Retina (tissue), 1 donor: ENCODE data around the gene FGF22.
"Not testable (repeated sequence)": the region's sequence is repeated elsewhere in the genome, so short reads cannot be mapped to it uniquely, and the experiment has no call there.

ENCODE experiments used
- DNase-seq: peaks from one replicate; pipeline ENCODE4 v3.0.0-alpha.2; 2016

Gene FGF22

GRCh38 chr19:661427-662196 lies 21.9 kb downstream of the FGF22 start:
- no peak for DNase-seq

GRCh38 chr19:662207-662961 lies 22.7 kb downstream of the FGF22 start:
- no peak for DNase-seq

GRCh38 chr19:662962-663681 lies 23.4 kb downstream of the FGF22 start, which contains the start of gene RNF126:
Gene RNF126, minus strand, starts transcription at chr19:663214. Its CDS starts 93 bp downstream, at chr19:663121.
- peak; percentile 90 for DNase-seq

- DNase-seq, result no peak
These were observed 24.0 kb downstream of the FGF22 start for GRCh38 chr19:663682-664117.

GRCh38 chr19:664913-665443 lies 25.3 kb downstream of the FGF22 start:
- DNase-seq, result peak; percentile 95

- not testable (repeated sequence) for DNase-seq
These were observed 27.4 kb downstream of the FGF22 start for GRCh38 chr19:666985-667573.

GRCh38 chr19:668675-669434 lies 29.2 kb downstream of the FGF22 start:
- not testable (repeated sequence) for DNase-seq

- DNase-seq, result no peak
These were observed 31.0 kb downstream of the FGF22 start for GRCh38 chr19:670609-671075.

- DNase-seq, result no peak
These were observed 34.8 kb downstream of the FGF22 start for GRCh38 chr19:674282-675151.

- no peak for DNase-seq
These were observed 36.3 kb downstream of the FGF22 start for GRCh38 chr19:676007-676338.

- DNase-seq, result no peak
These were observed 36.8 kb downstream of the FGF22 start, which contains the start of gene FSTL3 for GRCh38 chr19:676339-677105. Gene FSTL3, plus strand, starts transcription at chr19:676392. Its CDS starts 32 bp downstream, at chr19:676424.

GRCh38 chr19:677201-677600 lies 37.5 kb downstream of the FGF22 start:
- no peak for DNase-seq

GRCh38 chr19:677601-678436 lies 38.1 kb downstream of the FGF22 start:
- no peak for DNase-seq

- DNase-seq, result no peak
These were observed 39.2 kb downstream of the FGF22 start for GRCh38 chr19:678791-679388.

- DNase-seq, result peak; percentile 52
These were observed 40.0 kb downstream of the FGF22 start for GRCh38 chr19:679418-680286.

GRCh38 chr19:680287-681028 lies 40.8 kb downstream of the FGF22 start:
- DNase-seq, result peak; percentile 94
